HepG2 (cell line): Measurements from ENCODE around the gene PTPRH. TPM values are rescaled to one million over a fixed set of nuclear protein-coding genes. Genes with fewer than 3 reads are reported as not detected.
A peak's percentile ranks its signal among the peaks of the same experiment; 100 is the strongest.

Experiments
- AGO2 ChIP-seq: fragments of 200-400 bp; formaldehyde crosslinking; optimal IDR thresholded peaks from 2 replicates; pipeline ENCODE3; 2017; ENCODE audit warnings: mild to moderate bottlenecking, low read depth, low read length, moderate library complexity
- GATAD2A ChIP-seq: IDR thresholded peaks from 2 replicates; pipeline ENCODE4 v1.6.1; 2016
- KMT2A ChIP-seq: sonication (generic); formaldehyde crosslinking; IDR thresholded peaks from 2 replicates; pipeline ENCODE4 v1.4.0; 2020; ENCODE audit warnings: missing genetic modification reagents
- RXRB ChIP-seq: IDR thresholded peaks from 2 replicates; pipeline ENCODE4 v1.6.1; 2016; ENCODE audit warnings: borderline replicate concordance, missing genetic modification reagents, missing compliant biosample characterization
- SALL1 ChIP-seq: sonication (generic); formaldehyde crosslinking; IDR thresholded peaks from 2 replicates; pipeline ENCODE4 v1.8.0; 2022; ENCODE audit warnings: mild to moderate bottlenecking, missing genetic modification reagents
- SAP130 ChIP-seq: IDR thresholded peaks from 2 replicates; pipeline ENCODE4 v1.6.1; 2016; ENCODE audit warnings: low read depth
- SPEN ChIP-seq: sonication (generic); formaldehyde crosslinking; IDR thresholded peaks from 2 replicates; pipeline ENCODE4 v1.5.1; 2020; ENCODE audit warnings: low read depth, mild to moderate bottlenecking, missing genetic modification reagents
- ZBTB38 ChIP-seq: sonication (generic); formaldehyde crosslinking; IDR thresholded peaks from 2 replicates; pipeline ENCODE4 v1.5.1; 2020; ENCODE audit warnings: mild to moderate bottlenecking, missing genetic modification reagents
- ZNF543 ChIP-seq: sonication (generic); formaldehyde crosslinking; IDR thresholded peaks from 2 replicates; pipeline ENCODE4 v1.4.0; 2020; ENCODE audit warnings: mild to moderate bottlenecking, missing genetic modification reagents
- ZNF546 ChIP-seq: sonication (generic); formaldehyde crosslinking; conservative IDR thresholded peaks from 2 replicates; pipeline ENCODE4 v1.8.1; 2023; ENCODE audit warnings: mild to moderate bottlenecking, missing genetic modification reagents
- ZNF557 ChIP-seq: sonication (generic); formaldehyde crosslinking; IDR thresholded peaks from 2 replicates; pipeline ENCODE4 v1.4.0; 2020; ENCODE audit warnings: missing genetic modification reagents
- ZNF660 ChIP-seq: sonication (generic); formaldehyde crosslinking; IDR thresholded peaks from 2 replicates; pipeline ENCODE4 v1.5.1; 2020; ENCODE audit warnings: mild to moderate bottlenecking, low read depth, missing genetic modification reagents, borderline replicate concordance
- polyA plus RNA-seq, 8 experiments: library from polyadenylated mRNA; depleted of rRNA in 3 of 8; stranded (reverse) in 7 of 8; unstranded in 1 of 8; fragments of >200 nt; fragmentation: Illumina TruSeq in 4 of 8; extraction: Trizol in 4 of 8; gene quantifications; 2 replicates each; pipeline versions ENCODE4 v1.2.1 to v1.2.3, GENCODE V29; 2011 to 2016; ENCODE audit warnings: low read depth in 4 of 8, missing spikeins in 1 of 8, mixed read lengths in 1 of 8; ENCODE audit not compliant: insufficient read depth in 1 of 8
- total RNA-seq, 5 experiments: library from RNA; depleted of rRNA; stranded (reverse); fragments of >200 nt; fragmentation: Illumina TruSeq; extraction: Trizol; gene quantifications; 2 replicates each; pipeline ENCODE4 v1.2.3, GENCODE V29; 2016; ENCODE audit warnings: low read depth in 1 of 5
- TF ChIP-seq, protein P1 (sequence below): sonication (generic); formaldehyde crosslinking; IDR thresholded peaks from 2 replicates; pipeline ENCODE4 v1.8.0; 2023; ENCODE audit warnings: mild to moderate bottlenecking, missing genetic modification reagents
- TF ChIP-seq, protein P2 (sequence below): IDR thresholded peaks from 2 replicates; pipeline ENCODE4 v1.6.1; 2012; ENCODE audit warnings: inconsistent platforms
- TF ChIP-seq, protein P3 (sequence below): sonication (generic); formaldehyde crosslinking; IDR thresholded peaks from 2 replicates; pipeline ENCODE4 v1.5.1; 2020; ENCODE audit warnings: mild to moderate bottlenecking, missing genetic modification reagents, moderate library complexity

The PTPRH gene
- total and polyA plus RNA-seq, 2 of the 13 experiments (the other 11 are each of a cell fraction or from before 2014, with no cell fraction given), result 14.7 to 125 TPM

DNA sequence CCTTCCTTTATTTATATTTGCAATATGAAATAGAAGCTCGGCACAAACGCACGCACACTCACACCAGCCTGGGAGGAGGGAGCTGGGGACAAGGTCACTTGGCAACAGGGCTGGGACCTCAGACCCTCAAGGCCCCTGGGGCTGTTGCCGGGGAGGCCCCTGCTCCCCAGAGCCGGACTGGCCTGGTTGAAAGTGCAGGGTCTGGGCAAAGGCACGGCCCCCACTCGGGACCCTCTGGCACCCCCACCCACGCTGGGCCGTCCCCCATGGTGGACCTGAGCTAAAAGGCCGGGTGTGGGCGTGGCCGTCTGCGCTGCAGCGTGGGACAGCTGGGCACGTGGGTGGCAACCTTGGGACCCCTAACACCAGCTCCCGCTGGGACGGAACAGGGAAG, 20.5 kb upstream of the PTPRH start (continued):
- TF ChIP-seq, protein P1, sequence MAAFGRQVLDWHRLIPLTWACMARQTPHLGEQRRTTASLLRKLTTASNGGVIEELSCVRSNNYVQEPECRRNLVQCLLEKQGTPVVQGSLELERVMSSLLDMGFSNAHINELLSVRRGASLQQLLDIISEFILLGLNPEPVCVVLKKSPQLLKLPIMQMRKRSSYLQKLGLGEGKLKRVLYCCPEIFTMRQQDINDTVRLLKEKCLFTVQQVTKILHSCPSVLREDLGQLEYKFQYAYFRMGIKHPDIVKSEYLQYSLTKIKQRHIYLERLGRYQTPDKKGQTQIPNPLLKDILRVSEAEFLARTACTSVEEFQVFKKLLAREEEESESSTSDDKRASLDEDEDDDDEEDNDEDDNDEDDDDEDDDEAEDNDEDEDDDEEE (CRISPR knock-in tag), result no peak
- no peak for TF ChIP-seq SPEN (CRISPR knock-in tag)
- peak; percentile 30; the same call in 1 of the 2 replicates for TF ChIP-seq SAP130 (CRISPR knock-in tag)
- TF ChIP-seq, protein P2, sequence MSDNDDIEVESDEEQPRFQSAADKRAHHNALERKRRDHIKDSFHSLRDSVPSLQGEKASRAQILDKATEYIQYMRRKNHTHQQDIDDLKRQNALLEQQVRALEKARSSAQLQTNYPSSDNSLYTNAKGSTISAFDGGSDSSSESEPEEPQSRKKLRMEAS, result peak; percentile 25; the same call in 1 of the 2 replicates
- TF ChIP-seq, protein P3, sequence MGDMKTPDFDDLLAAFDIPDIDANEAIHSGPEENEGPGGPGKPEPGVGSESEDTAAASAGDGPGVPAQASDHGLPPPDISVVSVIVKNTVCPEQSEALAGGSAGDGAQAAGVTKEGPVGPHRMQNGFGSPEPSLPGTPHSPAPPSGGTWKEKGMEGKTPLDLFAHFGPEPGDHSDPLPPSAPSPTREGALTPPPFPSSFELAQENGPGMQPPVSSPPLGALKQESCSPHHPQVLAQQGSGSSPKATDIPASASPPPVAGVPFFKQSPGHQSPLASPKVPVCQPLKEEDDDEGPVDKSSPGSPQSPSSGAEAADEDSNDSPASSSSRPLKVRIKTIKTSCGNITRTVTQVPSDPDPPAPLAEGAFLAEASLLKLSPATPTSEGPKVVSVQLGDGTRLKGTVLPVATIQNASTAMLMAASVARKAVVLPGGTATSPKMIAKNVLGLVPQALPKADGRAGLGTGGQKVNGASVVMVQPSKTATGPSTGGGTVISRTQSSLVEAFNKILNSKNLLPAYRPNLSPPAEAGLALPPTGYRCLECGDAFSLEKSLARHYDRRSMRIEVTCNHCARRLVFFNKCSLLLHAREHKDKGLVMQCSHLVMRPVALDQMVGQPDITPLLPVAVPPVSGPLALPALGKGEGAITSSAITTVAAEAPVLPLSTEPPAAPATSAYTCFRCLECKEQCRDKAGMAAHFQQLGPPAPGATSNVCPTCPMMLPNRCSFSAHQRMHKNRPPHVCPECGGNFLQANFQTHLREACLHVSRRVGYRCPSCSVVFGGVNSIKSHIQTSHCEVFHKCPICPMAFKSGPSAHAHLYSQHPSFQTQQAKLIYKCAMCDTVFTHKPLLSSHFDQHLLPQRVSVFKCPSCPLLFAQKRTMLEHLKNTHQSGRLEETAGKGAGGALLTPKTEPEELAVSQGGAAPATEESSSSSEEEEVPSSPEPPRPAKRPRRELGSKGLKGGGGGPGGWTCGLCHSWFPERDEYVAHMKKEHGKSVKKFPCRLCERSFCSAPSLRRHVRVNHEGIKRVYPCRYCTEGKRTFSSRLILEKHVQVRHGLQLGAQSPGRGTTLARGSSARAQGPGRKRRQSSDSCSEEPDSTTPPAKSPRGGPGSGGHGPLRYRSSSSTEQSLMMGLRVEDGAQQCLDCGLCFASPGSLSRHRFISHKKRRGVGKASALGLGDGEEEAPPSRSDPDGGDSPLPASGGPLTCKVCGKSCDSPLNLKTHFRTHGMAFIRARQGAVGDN, result peak; percentile 57
- TF ChIP-seq ZNF543 (CRISPR knock-in tag), result no peak
- no peak for TF ChIP-seq ZNF546 (CRISPR knock-in tag)
- 0 out of 2 replicates have a peak, but pooled peaks have one; percentile 36 for TF ChIP-seq KMT2A
- no peak for TF ChIP-seq ZBTB38 (CRISPR knock-in tag)
- peak; percentile 56; the same call in 1 of the 2 replicates for TF ChIP-seq RXRB (CRISPR knock-in tag)
- TF ChIP-seq AGO2, result no peak
- TF ChIP-seq GATAD2A (CRISPR knock-in tag), result 0 out of 2 replicates have a peak, but pooled peaks have one; percentile 32
- peak; percentile 67; the same call in 1 of the 2 replicates for TF ChIP-seq SALL1 (CRISPR knock-in tag)
- no peak for TF ChIP-seq ZNF557 (CRISPR knock-in tag)
- TF ChIP-seq ZNF660 (CRISPR knock-in tag), result no peak
